Measurements from ENCODE around the gene ARL14.

- TF ChIP-seq, protein P1, sequence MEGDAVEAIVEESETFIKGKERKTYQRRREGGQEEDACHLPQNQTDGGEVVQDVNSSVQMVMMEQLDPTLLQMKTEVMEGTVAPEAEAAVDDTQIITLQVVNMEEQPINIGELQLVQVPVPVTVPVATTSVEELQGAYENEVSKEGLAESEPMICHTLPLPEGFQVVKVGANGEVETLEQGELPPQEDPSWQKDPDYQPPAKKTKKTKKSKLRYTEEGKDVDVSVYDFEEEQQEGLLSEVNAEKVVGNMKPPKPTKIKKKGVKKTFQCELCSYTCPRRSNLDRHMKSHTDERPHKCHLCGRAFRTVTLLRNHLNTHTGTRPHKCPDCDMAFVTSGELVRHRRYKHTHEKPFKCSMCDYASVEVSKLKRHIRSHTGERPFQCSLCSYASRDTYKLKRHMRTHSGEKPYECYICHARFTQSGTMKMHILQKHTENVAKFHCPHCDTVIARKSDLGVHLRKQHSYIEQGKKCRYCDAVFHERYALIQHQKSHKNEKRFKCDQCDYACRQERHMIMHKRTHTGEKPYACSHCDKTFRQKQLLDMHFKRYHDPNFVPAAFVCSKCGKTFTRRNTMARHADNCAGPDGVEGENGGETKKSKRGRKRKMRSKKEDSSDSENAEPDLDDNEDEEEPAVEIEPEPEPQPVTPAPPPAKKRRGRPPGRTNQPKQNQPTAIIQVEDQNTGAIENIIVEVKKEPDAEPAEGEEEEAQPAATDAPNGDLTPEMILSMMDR (conservative IDR thresholded peaks at IDR 0.05 in 1 of 2, IDR thresholded peaks at IDR 0.05 in 1 of 2; ENCODE audit: extremely low read depth in 1 of 2, insufficient read depth in 1 of 2, low read depth in 1 of 2, low read length in 2 of 2) = no peak
- no peak for TF ChIP-seq EZH2 (IDR thresholded peaks at IDR 0.05; ENCODE audit: borderline replicate concordance, low read length)
Observed at GRCh38 chr3:160719710-160720109, 42.8 kb downstream of the ARL14 start.
